A549 (cell line): ENCODE results near the gene AP1M1.

Experiments used
- CHD4 ChIP-seq: fragments of 200-600 bp; sonication (generic); IDR thresholded peaks from 2 replicates; pipeline ENCODE4 v1.6.1; 2016; ENCODE audit warnings: antibody characterized with exemption, mild to moderate bottlenecking, borderline replicate concordance
- EHMT2 ChIP-seq: fragments of 200-600 bp; sonication (generic); IDR thresholded peaks from 2 replicates; pipeline ENCODE4 v1.6.1; 2016; ENCODE audit warnings: antibody characterized with exemption, low read depth, mild to moderate bottlenecking, moderate library complexity
- FOXS1 ChIP-seq: fragments of 250-450 bp; sonication (Bioruptor Pico); IDR thresholded peaks from 2 replicates; pipeline ENCODE4 v1.5.0; 2020; ENCODE audit warnings: mild to moderate bottlenecking, moderate library complexity
- GATA3 ChIP-seq: IDR thresholded peaks from 2 replicates; pipeline ENCODE4 v1.6.1; 2012; ENCODE audit warnings: borderline replicate concordance
- JUNB ChIP-seq: fragments of >200 bp; sonication (Bioruptor Twin); formaldehyde crosslinking; IDR thresholded peaks from 2 replicates; pipeline ENCODE4 v1.6.1; 2016
- NR3C1 ChIP-seq: fragments of >200 bp; sonication (Bioruptor Twin); formaldehyde crosslinking; IDR thresholded peaks from 3 replicates; pipeline ENCODE4 v1.6.1; 2017
- POLR2A ChIP-seq: IDR thresholded peaks from 2 replicates; pipeline ENCODE4 v1.6.1; 2012; ENCODE audit warnings: mild to moderate bottlenecking, low read length
- RAD21 ChIP-seq, 2 experiments: fragments of >200 bp in 1 of 2; sonication (Bioruptor Twin) in 1 of 2; formaldehyde crosslinking in 1 of 2; IDR thresholded peaks in 1 of 2; conservative IDR thresholded peaks in 1 of 2; 2 replicates in 1 of 2; 3 replicates in 1 of 2; pipeline ENCODE4 v1.6.1; 2012 to 2018; ENCODE audit warnings: inconsistent platforms in 1 of 2
- RNF2 ChIP-seq: fragments of 200-600 bp; sonication (generic); IDR thresholded peaks from 2 replicates; pipeline ENCODE4 v1.6.1; 2016; ENCODE audit warnings: low read depth, mild to moderate bottlenecking, antibody characterized with exemption, moderate library complexity, borderline replicate concordance
- ZFP36 ChIP-seq: fragments of 450-650 bp; IDR thresholded peaks from 2 replicates; pipeline ENCODE4 v1.6.1; 2014; ENCODE audit warnings: borderline replicate concordance; ENCODE audit not compliant: partially characterized antibody
- ZNF302 ChIP-seq: fragments of 250-450 bp; sonication (Bioruptor Pico); IDR thresholded peaks from 2 replicates; pipeline ENCODE4 v1.9.0; 2021; ENCODE audit warnings: inconsistent platforms, mild to moderate bottlenecking, moderate library complexity
- TF ChIP-seq, protein P1 (sequence below): fragments of >200 bp; sonication (Bioruptor Twin); formaldehyde crosslinking; IDR thresholded peaks from 3 replicates; pipeline ENCODE4 v1.5.1; 2016
- TF ChIP-seq, protein P2 (sequence below): IDR thresholded peaks from 2 replicates; pipeline ENCODE4 v1.6.1; 2012
- TF ChIP-seq, protein P3 (sequence below): fragments of 150-350 bp; IDR thresholded peaks from 2 replicates; pipeline ENCODE4 v1.6.1; 2014; ENCODE audit warnings: low read depth, mild to moderate bottlenecking, low read length

DNA sequence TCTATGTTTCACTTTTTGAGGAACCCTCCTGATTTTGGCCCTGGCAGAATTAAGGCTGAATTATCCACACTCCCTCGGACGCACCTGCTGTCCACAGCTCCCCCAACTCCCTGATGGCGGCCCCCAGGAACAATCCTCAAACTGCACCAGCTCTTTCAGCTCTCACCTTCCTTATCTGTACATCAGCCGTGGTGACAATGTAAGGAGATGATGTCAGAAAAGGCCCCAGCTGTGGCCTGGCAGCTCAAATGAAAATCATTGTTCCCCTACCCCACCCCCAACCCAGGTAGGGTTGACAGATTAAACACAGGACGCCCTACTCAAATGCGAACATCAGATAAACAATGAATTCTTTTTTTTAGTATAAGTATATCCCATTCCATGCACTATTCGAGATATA, 91.9 kb downstream of the AP1M1 start:
- TF ChIP-seq, protein P1, sequence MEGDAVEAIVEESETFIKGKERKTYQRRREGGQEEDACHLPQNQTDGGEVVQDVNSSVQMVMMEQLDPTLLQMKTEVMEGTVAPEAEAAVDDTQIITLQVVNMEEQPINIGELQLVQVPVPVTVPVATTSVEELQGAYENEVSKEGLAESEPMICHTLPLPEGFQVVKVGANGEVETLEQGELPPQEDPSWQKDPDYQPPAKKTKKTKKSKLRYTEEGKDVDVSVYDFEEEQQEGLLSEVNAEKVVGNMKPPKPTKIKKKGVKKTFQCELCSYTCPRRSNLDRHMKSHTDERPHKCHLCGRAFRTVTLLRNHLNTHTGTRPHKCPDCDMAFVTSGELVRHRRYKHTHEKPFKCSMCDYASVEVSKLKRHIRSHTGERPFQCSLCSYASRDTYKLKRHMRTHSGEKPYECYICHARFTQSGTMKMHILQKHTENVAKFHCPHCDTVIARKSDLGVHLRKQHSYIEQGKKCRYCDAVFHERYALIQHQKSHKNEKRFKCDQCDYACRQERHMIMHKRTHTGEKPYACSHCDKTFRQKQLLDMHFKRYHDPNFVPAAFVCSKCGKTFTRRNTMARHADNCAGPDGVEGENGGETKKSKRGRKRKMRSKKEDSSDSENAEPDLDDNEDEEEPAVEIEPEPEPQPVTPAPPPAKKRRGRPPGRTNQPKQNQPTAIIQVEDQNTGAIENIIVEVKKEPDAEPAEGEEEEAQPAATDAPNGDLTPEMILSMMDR, result no peak
- TF ChIP-seq GATA3 (no peak), POLR2A (no peak), ZFP36 (no peak), FOXS1 (no peak), RNF2 (no peak), ZNF302 (CRISPR knock-in tag) (no peak), NR3C1 (no peak), RAD21 (conservative IDR thresholded peaks at IDR 0.05 in 1 of 2, IDR thresholded peaks at IDR 0.05 in 1 of 2) (no peak), CHD4 (no peak), JUNB (no peak), EHMT2 (no peak)
- TF ChIP-seq, protein P2, sequence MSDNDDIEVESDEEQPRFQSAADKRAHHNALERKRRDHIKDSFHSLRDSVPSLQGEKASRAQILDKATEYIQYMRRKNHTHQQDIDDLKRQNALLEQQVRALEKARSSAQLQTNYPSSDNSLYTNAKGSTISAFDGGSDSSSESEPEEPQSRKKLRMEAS, result no peak
- TF ChIP-seq, protein P3, sequence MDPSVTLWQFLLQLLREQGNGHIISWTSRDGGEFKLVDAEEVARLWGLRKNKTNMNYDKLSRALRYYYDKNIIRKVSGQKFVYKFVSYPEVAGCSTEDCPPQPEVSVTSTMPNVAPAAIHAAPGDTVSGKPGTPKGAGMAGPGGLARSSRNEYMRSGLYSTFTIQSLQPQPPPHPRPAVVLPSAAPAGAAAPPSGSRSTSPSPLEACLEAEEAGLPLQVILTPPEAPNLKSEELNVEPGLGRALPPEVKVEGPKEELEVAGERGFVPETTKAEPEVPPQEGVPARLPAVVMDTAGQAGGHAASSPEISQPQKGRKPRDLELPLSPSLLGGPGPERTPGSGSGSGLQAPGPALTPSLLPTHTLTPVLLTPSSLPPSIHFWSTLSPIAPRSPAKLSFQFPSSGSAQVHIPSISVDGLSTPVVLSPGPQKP, result no peak
